GM18868 (cell line): ENCODE measurements around the gene AFG1L.
A peak's percentile ranks its signal among the peaks of the same experiment; 100 is the strongest.
"Not testable (repeated sequence)": the region's sequence is repeated elsewhere in the genome, so short reads cannot be mapped to it uniquely, and the experiment has no call there.

ENCODE experiments used
- ATAC-seq: cut with Tn5 transposase; IDR thresholded peaks from one replicate; pipeline ENCODE4 v1.9.1; 2021; ENCODE audit warnings: mild to moderate bottlenecking, moderate library complexity; ENCODE audit not compliant: unreplicated experiment

The AFG1L gene

GRCh38 chr6:108287373-108287772, 7.5 kb upstream of the AFG1L start:
- ATAC-seq: no peak

GRCh38 chr6:108288742-108289141, 6.1 kb upstream of the AFG1L start:
- no peak for ATAC-seq

- ATAC-seq: no peak
Observed at GRCh38 chr6:108291091-108291490, 3.8 kb upstream of the AFG1L start.

- ATAC-seq: not testable (repeated sequence)
Observed at GRCh38 chr6:108292561-108292960, 2.3 kb upstream of the AFG1L start.

- ATAC-seq: no peak
Observed at GRCh38 chr6:108293527-108294296, 1.1 kb upstream of the AFG1L start.

- ATAC-seq: peak; percentile 26
Observed at GRCh38 chr6:108294297-108294726, 542 bp upstream of the AFG1L start.

- no peak for ATAC-seq
Observed at GRCh38 chr6:108295676-108296075, 822 bp downstream of the AFG1L start.

- ATAC-seq: no peak
Observed at GRCh38 chr6:108302386-108302785, 7.5 kb downstream of the AFG1L start.

- ATAC-seq: no peak
Observed at GRCh38 chr6:108304646-108305045, 9.8 kb downstream of the AFG1L start.

GRCh38 chr6:108308641-108309040, 13.8 kb downstream of the AFG1L start:
- ATAC-seq: not testable (repeated sequence)

- no peak for ATAC-seq
Observed at GRCh38 chr6:108309844-108310243, 15.0 kb downstream of the AFG1L start.

GRCh38 chr6:108312605-108313004, 17.8 kb downstream of the AFG1L start:
- no peak for ATAC-seq

GRCh38 chr6:108321253-108321747, 26.4 kb downstream of the AFG1L start:
- ATAC-seq: no peak

GRCh38 chr6:108322728-108323127, 27.9 kb downstream of the AFG1L start:
- ATAC-seq: no peak

GRCh38 chr6:108323710-108324466, 29.0 kb downstream of the AFG1L start:
- no peak for ATAC-seq

- ATAC-seq: not testable (repeated sequence)
Observed at GRCh38 chr6:108330221-108330785, 35.4 kb downstream of the AFG1L start.

- no peak for ATAC-seq
Observed at GRCh38 chr6:108330806-108331205, 36.0 kb downstream of the AFG1L start.

- ATAC-seq: no peak
Observed at GRCh38 chr6:108331982-108332381, 37.1 kb downstream of the AFG1L start.

GRCh38 chr6:108336971-108337370, 42.1 kb downstream of the AFG1L start:
- ATAC-seq: no peak

GRCh38 chr6:108337721-108338120, 42.9 kb downstream of the AFG1L start:
- no peak for ATAC-seq

- ATAC-seq: no peak
Observed at GRCh38 chr6:108341372-108341771, 46.5 kb downstream of the AFG1L start.

GRCh38 chr6:108343894-108344293, 49.0 kb downstream of the AFG1L start:
- no peak for ATAC-seq
